Loucy (cell line): ENCODE measurements around the gene ARHGAP24.

Experiments used
- H2AFZ ChIP-seq: fragments of 200-600 bp; sonication (generic); 2 replicates; pipeline ENCODE4 v1.6.0; 2016; ENCODE audit warnings: antibody characterized with exemption, mild to moderate bottlenecking, low read length, moderate library complexity
- H3F3A ChIP-seq: fragments of 200-600 bp; 2 replicates; pipeline ENCODE4 v1.6.0; 2016; ENCODE audit warnings: antibody characterized with exemption, low read depth, mild to moderate bottlenecking
- H3K27me3 ChIP-seq: fragments of 200-600 bp; sonication (generic); 2 replicates; pipeline ENCODE4 v1.6.1; 2014; ENCODE audit warnings: low read length, mild to moderate bottlenecking; ENCODE audit not compliant: insufficient read depth, poor library complexity, severe bottlenecking
- H3K36me3 ChIP-seq: fragments of 200-600 bp; sonication (generic); 2 replicates; pipeline ENCODE4 v1.6.1; 2016; ENCODE audit warnings: low read length; ENCODE audit not compliant: insufficient read depth
- H3K4me1 ChIP-seq: fragments of 200-600 bp; sonication (generic); 2 replicates; pipeline ENCODE4 v1.5.1; 2014; ENCODE audit warnings: low read length, mild to moderate bottlenecking; ENCODE audit not compliant: insufficient read depth, poor library complexity, severe bottlenecking
- H3K4me2 ChIP-seq: fragments of 200-600 bp; sonication (generic); 2 replicates; pipeline ENCODE4 v1.6.0; 2014; ENCODE audit warnings: antibody characterized with exemption, low read length, low read depth, mild to moderate bottlenecking; ENCODE audit not compliant: poor library complexity, severe bottlenecking
- H3K4me3 ChIP-seq: fragments of 200-600 bp; sonication (generic); 2 replicates; pipeline ENCODE4 v1.5.1; 2014; ENCODE audit warnings: low read length, mild to moderate bottlenecking, mixed read lengths; ENCODE audit not compliant: poor library complexity, severe bottlenecking
- H3K79me2 ChIP-seq: fragments of 200-600 bp; sonication (generic); 2 replicates; pipeline ENCODE4 v1.6.1; 2014; ENCODE audit warnings: low read length; ENCODE audit not compliant: insufficient read depth
- H3K9ac ChIP-seq: fragments of 200-600 bp; sonication (generic); 2 replicates; pipeline ENCODE4 v1.6.0; 2014; ENCODE audit warnings: mild to moderate bottlenecking, low read depth, low read length, moderate library complexity; ENCODE audit not compliant: poor library complexity, severe bottlenecking
- H3K9me2 ChIP-seq: fragments of 200-600 bp; sonication (generic); replicated peaks from 2 replicates; pipeline ENCODE4 v1.6.1; 2016; ENCODE audit warnings: low read depth, low read length, mixed read lengths
- H3K9me3 ChIP-seq: fragments of 200-600 bp; sonication (generic); 2 replicates; pipeline ENCODE4 v1.6.1; 2014; ENCODE audit warnings: mild to moderate bottlenecking, antibody characterized with exemption, low read length, low read depth; ENCODE audit not compliant: insufficient read depth
- H4K20me1 ChIP-seq: fragments of 200-600 bp; sonication (generic); 2 replicates; pipeline ENCODE4 v1.6.0; 2014; ENCODE audit warnings: antibody characterized with exemption, low read length, mild to moderate bottlenecking; ENCODE audit not compliant: insufficient read depth, poor library complexity, severe bottlenecking
- CTCF ChIP-seq: fragments of 200-600 bp; sonication (generic); conservative IDR thresholded peaks from 2 replicates; pipeline ENCODE4 v1.5.1; 2014; ENCODE audit warnings: mild to moderate bottlenecking, antibody characterized with exemption, low read length
- EZH2phosphoT487 ChIP-seq: fragments of 200-600 bp; IDR thresholded peaks from 2 replicates; pipeline ENCODE4 v1.6.1; 2018; ENCODE audit warnings: antibody characterized with exemption, mild to moderate bottlenecking, moderate library complexity, borderline replicate concordance

Gene ARHGAP24

GRCh38 chr4:85474818-85475630 is at the start of gene ARHGAP24:
Gene ARHGAP24, plus strand, starts transcription at chr4:85475150.
- no peaks in the 10 kb centered on the region for H3K27me3 ChIP-seq
- no peaks in the 10 kb centered on the region for H3K79me2 ChIP-seq
- TF ChIP-seq CTCF (no peak), EZH2phosphoT487 (no peak)
- peak within 1 kb of the TSS; percentile 77 for H2AFZ ChIP-seq
- H3K9ac ChIP-seq: no peak within 1 kb of the TSS
- no peaks in the 10 kb centered on the region for H4K20me1 ChIP-seq
- no peaks in the 10 kb centered on the region for H3K4me1 ChIP-seq
- H3K9me3 ChIP-seq: no peaks in the 10 kb centered on the region
- no peaks in the 10 kb centered on the region for H3F3A ChIP-seq
- no peaks in the 10 kb centered on the region for H3K36me3 ChIP-seq
- peak within 1 kb of the TSS; percentile 67 for H3K4me3 ChIP-seq
- H3K4me2 ChIP-seq: peak within 1 kb of the TSS; percentile 66
- H3K9me2 ChIP-seq: 0 out of 2 replicates have a peak, but pooled peaks cover 3% of the 10 kb centered on the region

DNA sequence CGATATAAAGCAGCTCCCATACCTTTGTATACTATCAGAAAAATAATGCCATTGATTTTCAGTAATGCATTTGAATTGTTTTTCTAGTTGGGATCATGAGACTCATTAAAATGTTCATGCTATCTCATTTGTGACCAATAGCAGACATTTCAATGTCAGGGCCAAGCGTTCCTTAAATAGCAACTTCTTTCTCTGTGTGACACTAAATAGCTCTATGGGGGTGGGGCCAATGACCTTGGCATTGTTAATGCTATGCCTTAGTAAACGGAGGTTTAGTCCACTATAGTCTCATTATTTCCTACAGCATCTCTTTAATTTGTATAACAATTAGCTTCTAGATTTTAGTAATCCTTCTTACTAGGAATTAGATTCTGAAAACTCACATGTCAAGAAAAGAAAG is 48.6 kb upstream of the ARHGAP24 start:
- H3K4me2 ChIP-seq: no peak overlapping the region

GRCh38 chr4:85427123-85427522 is 47.8 kb upstream of the ARHGAP24 start:
- no peak for TF ChIP-seq EZH2phosphoT487
- Histone ChIP-seq H3K4me2 (no peak overlapping the region), H3F3A (no peaks in the 10 kb centered on the region), H3K27me3 (no peaks in the 10 kb centered on the region), H3K4me1 (no peaks in the 10 kb centered on the region), H2AFZ (no peak overlapping the region), H4K20me1 (no peaks in the 10 kb centered on the region), H3K79me2 (no peaks in the 10 kb centered on the region), H3K4me3 (no peak overlapping the region), H3K9ac (no peak overlapping the region), H3K9me2 (no peaks in the 10 kb centered on the region), H3K9me3 (no peaks in the 10 kb centered on the region), H3K36me3 (no peaks in the 10 kb centered on the region)

More for the DNA sequence above, 48.6 kb upstream of the ARHGAP24 start:
- no peak overlapping the region for H2AFZ ChIP-seq
- H3K9ac ChIP-seq: no peak overlapping the region
- H3K27me3 ChIP-seq: no peaks in the 10 kb centered on the region
- H3K79me2 ChIP-seq: no peaks in the 10 kb centered on the region
- H4K20me1 ChIP-seq: no peaks in the 10 kb centered on the region
- no peaks in the 10 kb centered on the region for H3K9me3 ChIP-seq
- TF ChIP-seq EZH2phosphoT487: no peak
- TF ChIP-seq CTCF: no peak
- no peaks in the 10 kb centered on the region for H3K9me2 ChIP-seq
- no peak overlapping the region for H3K4me3 ChIP-seq
- H3K4me1 ChIP-seq: no peaks in the 10 kb centered on the region
- H3F3A ChIP-seq: no peaks in the 10 kb centered on the region
- H3K36me3 ChIP-seq: no peaks in the 10 kb centered on the region

DNA sequence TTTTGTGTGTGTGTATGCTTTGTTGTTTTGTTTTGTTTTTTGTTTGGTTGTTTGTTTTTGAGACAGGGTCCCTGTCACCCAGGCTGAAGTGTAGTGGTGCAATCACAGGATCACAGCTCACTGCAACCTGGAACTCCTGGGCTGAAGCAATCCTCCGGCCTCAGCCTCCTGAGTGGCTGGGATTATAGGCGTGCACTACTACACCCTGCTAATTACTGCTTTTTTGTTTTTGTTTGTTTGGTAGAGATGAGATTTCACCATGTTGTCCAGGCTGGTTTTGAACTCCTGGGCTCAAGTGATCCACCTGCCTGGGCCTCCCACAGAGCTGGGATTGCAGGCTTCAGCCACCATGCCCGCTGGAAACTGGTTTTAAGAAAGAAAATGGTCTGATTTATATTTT is 44.7 kb upstream of the ARHGAP24 start:
- Histone ChIP-seq H3K9me3 (no peaks in the 10 kb centered on the region), H3K4me3 (no peak overlapping the region), H2AFZ (no peak overlapping the region), H3K36me3 (no peaks in the 10 kb centered on the region), H3F3A (no peaks in the 10 kb centered on the region), H3K4me1 (no peaks in the 10 kb centered on the region), H4K20me1 (no peaks in the 10 kb centered on the region), H3K4me2 (no peak overlapping the region), H3K9me2 (no peaks in the 10 kb centered on the region), H3K79me2 (no peaks in the 10 kb centered on the region), H3K9ac (no peak overlapping the region), H3K27me3 (no peaks in the 10 kb centered on the region)
- no peak for TF ChIP-seq EZH2phosphoT487
- no peak for TF ChIP-seq CTCF
